Measurements from ENCODE around the gene ARHGAP24. TPM values are rescaled to one million over a fixed set of nuclear protein-coding genes. Genes with fewer than 3 reads are reported as not detected.
A peak's percentile ranks its signal among the peaks of the same experiment; 100 is the strongest.
"Not testable (repeated sequence)": the region's sequence is repeated elsewhere in the genome, so short reads cannot be mapped to it uniquely, and the experiment has no call there.

ARHGAP24 gene
- total RNA-seq, 1 experiment from 2014 or later, result 34.6 TPM

- Histone ChIP-seq H3K4me3 (no peak overlapping the region), H3K9me3 (replicated peaks) (no peaks in the 10 kb centered on the region; the same call in 1 of the 2 replicates), H3K27ac (no peak overlapping the region), H3K36me3 (no peaks in the 10 kb centered on the region), H3K4me1 (peaks cover 12% of the 10 kb centered on the region), H3K27me3 (no peaks in the 10 kb centered on the region)
- peak in 1 of 2 experiments; percentile 24 for DNase-seq
Observed at GRCh38 chr4:86015412-86016350, 540.7 kb downstream of the ARHGAP24 start.

GRCh38 chr4:86019362-86019761 is 544.4 kb downstream of the ARHGAP24 start:
- no peaks in the 10 kb centered on the region for H3K4me1 ChIP-seq
- no peak for DNase-seq
- H3K27me3 ChIP-seq, result no peaks in the 10 kb centered on the region
- no peaks in the 10 kb centered on the region for H3K9me3 ChIP-seq (replicated peaks)
- H3K36me3 ChIP-seq, result no peaks in the 10 kb centered on the region
- no peak overlapping the region for H3K4me3 ChIP-seq
- no peak overlapping the region for H3K27ac ChIP-seq

GRCh38 chr4:86019906-86020305 is 545.0 kb downstream of the ARHGAP24 start:
- DNase-seq, result no peak
- H3K4me3 ChIP-seq, result no peak overlapping the region
- no peaks in the 10 kb centered on the region for H3K9me3 ChIP-seq (replicated peaks)
- H3K27me3 ChIP-seq, result no peaks in the 10 kb centered on the region
- no peak overlapping the region for H3K27ac ChIP-seq
- no peaks in the 10 kb centered on the region for H3K36me3 ChIP-seq
- H3K4me1 ChIP-seq, result no peaks in the 10 kb centered on the region

GRCh38 chr4:86021671-86022070 is 546.7 kb downstream of the ARHGAP24 start:
- not testable (repeated sequence) for H3K27me3 ChIP-seq, H3K36me3 ChIP-seq

GRCh38 chr4:86026720-86027119 is 551.8 kb downstream of the ARHGAP24 start:
- Histone ChIP-seq H3K4me1 (no peaks in the 10 kb centered on the region), H3K27ac (no peak overlapping the region), H3K36me3 (no peaks in the 10 kb centered on the region), H3K9me3 (replicated peaks) (no peaks in the 10 kb centered on the region), H3K27me3 (no peaks in the 10 kb centered on the region), H3K4me3 (no peak overlapping the region)
- no peak for DNase-seq

More at GRCh38 chr4:86021671-86022070, 546.7 kb downstream of the ARHGAP24 start:
- H3K27ac ChIP-seq; H3K9me3 ChIP-seq (replicated peaks); H3K4me3 ChIP-seq; H3K4me1 ChIP-seq; DNase-seq: not testable (repeated sequence)

GRCh38 chr4:86031927-86032326 is 557.0 kb downstream of the ARHGAP24 start:
- H3K9me3 ChIP-seq (replicated peaks), result no peaks in the 10 kb centered on the region
- DNase-seq, result no peak
- H3K4me1 ChIP-seq, result peaks cover 16% of the 10 kb centered on the region
- no peak overlapping the region for H3K4me3 ChIP-seq
- H3K27me3 ChIP-seq, result no peaks in the 10 kb centered on the region
- H3K27ac ChIP-seq, result no peak overlapping the region
- no peaks in the 10 kb centered on the region for H3K36me3 ChIP-seq

GRCh38 chr4:86032476-86033022 is 557.6 kb downstream of the ARHGAP24 start:
- no peak overlapping the region for H3K4me3 ChIP-seq
- DNase-seq, result no peak
- H3K36me3 ChIP-seq, result no peaks in the 10 kb centered on the region
- H3K9me3 ChIP-seq (replicated peaks), result no peaks in the 10 kb centered on the region
- peaks cover 20% of the 10 kb centered on the region for H3K4me1 ChIP-seq
- H3K27ac ChIP-seq, result no peak overlapping the region
- H3K27me3 ChIP-seq, result no peaks in the 10 kb centered on the region

GRCh38 chr4:86033171-86033570 is 558.2 kb downstream of the ARHGAP24 start:
- Histone ChIP-seq H3K4me1 (peaks cover 24% of the 10 kb centered on the region), H3K4me3 (no peak overlapping the region), H3K27ac (no peak overlapping the region), H3K36me3 (no peaks in the 10 kb centered on the region), H3K27me3 (no peaks in the 10 kb centered on the region), H3K9me3 (replicated peaks) (no peaks in the 10 kb centered on the region)
- peak; percentile 27 to 39 for DNase-seq

- Histone ChIP-seq H3K4me1 (peaks cover 24% of the 10 kb centered on the region), H3K9me3 (replicated peaks) (no peaks in the 10 kb centered on the region), H3K4me3 (no peak overlapping the region), H3K27me3 (no peaks in the 10 kb centered on the region), H3K36me3 (no peaks in the 10 kb centered on the region), H3K27ac (no peak overlapping the region)
- no peak for DNase-seq
Observed at GRCh38 chr4:86034616-86035015, 559.7 kb downstream of the ARHGAP24 start.

- H3K9me3 ChIP-seq (replicated peaks), result no peaks in the 10 kb centered on the region
- no peaks in the 10 kb centered on the region for H3K27me3 ChIP-seq
- no peak overlapping the region for H3K27ac ChIP-seq
- no peak for DNase-seq
- no peaks in the 10 kb centered on the region for H3K36me3 ChIP-seq
- H3K4me1 ChIP-seq, result peaks cover 24% of the 10 kb centered on the region
- H3K4me3 ChIP-seq, result no peak overlapping the region
Observed at GRCh38 chr4:86035688-86036087, 560.7 kb downstream of the ARHGAP24 start.

- H3K27ac ChIP-seq, result peak overlapping the region; percentile 32
- peaks cover 3% of the 10 kb centered on the region; the same call in 1 of the 2 replicates for H3K9me3 ChIP-seq (replicated peaks)
- H3K36me3 ChIP-seq, result no peaks in the 10 kb centered on the region
- no peak overlapping the region for H3K4me3 ChIP-seq
- DNase-seq, result peak in 1 of 2 experiments; percentile 65
- H3K27me3 ChIP-seq, result no peaks in the 10 kb centered on the region
- H3K4me1 ChIP-seq, result peaks cover 24% of the 10 kb centered on the region
Observed at GRCh38 chr4:86036736-86037135, 561.8 kb downstream of the ARHGAP24 start.

GRCh38 chr4:86038037-86038436 is 563.1 kb downstream of the ARHGAP24 start:
- Histone ChIP-seq H3K9me3 (replicated peaks) (peaks cover 6% of the 10 kb centered on the region; the same call in 1 of the 2 replicates), H3K27ac (no peak overlapping the region), H3K4me1 (peaks cover 24% of the 10 kb centered on the region), H3K4me3 (no peak overlapping the region), H3K36me3 (no peaks in the 10 kb centered on the region), H3K27me3 (no peaks in the 10 kb centered on the region)
- DNase-seq, result no peak

- DNase-seq, result peak; percentile 59 to 89
- Histone ChIP-seq H3K4me1 (0 out of 2 replicates have a peak, but pooled peaks cover 6% of the 10 kb centered on the region), H3K4me3 (peak overlapping the region; percentile 24), H3K9me3 (replicated peaks) (peaks cover 6% of the 10 kb centered on the region; the same call in 1 of the 2 replicates), H3K36me3 (no peaks in the 10 kb centered on the region), H3K27ac (no peak overlapping the region; the same call in 1 of the 2 replicates), H3K27me3 (no peaks in the 10 kb centered on the region)
Observed at GRCh38 chr4:86043755-86044592, 569.0 kb downstream of the ARHGAP24 start.

GRCh38 chr4:86044593-86044985 is 569.6 kb downstream of the ARHGAP24 start:
- H3K9me3 ChIP-seq (replicated peaks), result peaks cover 6% of the 10 kb centered on the region; the same call in 1 of the 2 replicates
- H3K36me3 ChIP-seq, result no peaks in the 10 kb centered on the region
- no peak overlapping the region for H3K4me3 ChIP-seq
- H3K27ac ChIP-seq, result no peak overlapping the region
- no peaks in the 10 kb centered on the region for H3K27me3 ChIP-seq
- no peak for DNase-seq
- 0 out of 2 replicates have a peak, but pooled peaks cover 6% of the 10 kb centered on the region for H3K4me1 ChIP-seq
